Left renal pelvis (tissue), 4 donors: Measurements from ENCODE around the gene AAK1. TPM values are rescaled to one million over a fixed set of nuclear protein-coding genes. Genes with fewer than 3 reads are reported as not detected.

Source experiments
- DNase-seq, 4 donors: peaks; one replicate each; pipeline ENCODE4 v3.0.0-alpha.2; 2013; ENCODE audit warnings: low read depth in 4 of 4, low spot score in 3 of 4
- polyA plus RNA-seq, 4 donors: library from polyadenylated mRNA; unstranded; fragments of 120-200 nt; gene quantifications; one replicate each; pipeline ENCODE4 v1.2.1, GENCODE V29; 2013; ENCODE audit not compliant: insufficient read length in 4 of 4

The AAK1 gene
- polyA plus RNA-seq, 4 donors: 17.5 to 25.5 (median 23.5) TPM

GRCh38 chr2:69603146-69603743 is 40.3 kb downstream of the AAK1 start:
- no peak for DNase-seq

GRCh38 chr2:69601179-69601612 is 42.3 kb downstream of the AAK1 start:
- DNase-seq: no peak

- no peak for DNase-seq
Observed at GRCh38 chr2:69600425-69600824, 43.1 kb downstream of the AAK1 start.

- DNase-seq: no peak
Observed at GRCh38 chr2:69597843-69598610, 45.5 kb downstream of the AAK1 start.

GRCh38 chr2:69597105-69597504 is 46.4 kb downstream of the AAK1 start:
- DNase-seq: no peak

- DNase-seq: no peak
Observed at GRCh38 chr2:69594341-69594740, 49.2 kb downstream of the AAK1 start.

- no peak for DNase-seq
Observed at GRCh38 chr2:69592511-69592910, 51.0 kb downstream of the AAK1 start.

GRCh38 chr2:69589973-69590652 is 53.4 kb downstream of the AAK1 start:
- no peak for DNase-seq

GRCh38 chr2:69588945-69589344 is 54.6 kb downstream of the AAK1 start:
- DNase-seq: no peak

GRCh38 chr2:69588403-69588802 is 55.1 kb downstream of the AAK1 start:
- DNase-seq: no peak

GRCh38 chr2:69585855-69586555 is 57.5 kb downstream of the AAK1 start:
- no peak for DNase-seq

GRCh38 chr2:69584127-69584889 is 59.2 kb downstream of the AAK1 start:
- DNase-seq: no peak

GRCh38 chr2:69583321-69583833 is 60.2 kb downstream of the AAK1 start:
- DNase-seq: no peak

GRCh38 chr2:69582582-69583176 is 60.9 kb downstream of the AAK1 start:
- no peak for DNase-seq

- DNase-seq: no peak
Observed at GRCh38 chr2:69581774-69582581, 61.6 kb downstream of the AAK1 start.

- no peak for DNase-seq
Observed at GRCh38 chr2:69580486-69580885, 63.1 kb downstream of the AAK1 start.

- DNase-seq: no peak
Observed at GRCh38 chr2:69579536-69579935, 64.0 kb downstream of the AAK1 start.

GRCh38 chr2:69578198-69578540 is 65.4 kb downstream of the AAK1 start:
- DNase-seq: no peak
